ENCODE data around the gene FAM241B.

The FAM241B gene

DNA sequence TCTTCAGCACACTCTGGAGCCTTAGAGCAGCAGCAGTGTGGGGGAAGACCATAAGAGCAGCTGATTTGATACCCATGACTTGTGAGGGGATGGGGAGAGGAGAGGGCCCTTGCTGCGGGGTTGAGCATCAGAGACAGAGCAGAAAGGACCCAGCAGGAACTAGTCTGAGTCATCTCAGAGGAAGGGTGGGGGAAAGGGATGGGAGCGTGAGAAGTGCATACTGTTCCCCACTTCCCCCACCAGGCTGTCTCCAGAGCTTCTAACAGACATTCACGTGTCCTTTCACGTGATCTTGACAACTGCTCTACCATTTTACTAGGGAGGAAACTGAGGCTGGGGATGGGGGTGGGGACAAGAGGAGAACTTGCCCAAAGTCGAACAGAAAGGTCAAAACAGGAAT is 38.7 kb downstream of the FAM241B start:
- no peak for DNase-seq

DNA sequence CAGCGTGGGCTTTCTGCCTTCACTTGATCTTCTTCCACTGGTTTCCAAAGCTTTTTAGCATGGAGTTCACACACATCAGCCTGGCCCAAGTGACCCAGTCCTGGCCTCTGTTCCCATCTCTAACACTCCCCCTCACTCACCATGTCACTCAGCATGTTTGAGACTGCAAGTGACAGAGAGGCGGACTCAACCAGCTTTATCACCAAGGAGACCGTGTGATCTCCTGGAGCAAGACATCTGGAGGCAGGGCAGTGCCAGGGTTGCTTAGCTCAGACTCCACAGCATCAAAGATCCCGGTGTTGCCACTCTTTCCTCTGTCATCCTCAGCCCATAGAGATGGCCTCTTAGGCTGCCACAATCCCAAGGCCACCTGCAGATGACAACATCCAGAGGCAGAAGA is 39.4 kb downstream of the FAM241B start:
- DNase-seq = no peak

GRCh38 chr10:69673521-69673920 is 43.5 kb downstream of the FAM241B start:
- no peak for DNase-seq

GRCh38 chr10:69674786-69675185 is 44.7 kb downstream of the FAM241B start:
- no peak for DNase-seq

DNA sequence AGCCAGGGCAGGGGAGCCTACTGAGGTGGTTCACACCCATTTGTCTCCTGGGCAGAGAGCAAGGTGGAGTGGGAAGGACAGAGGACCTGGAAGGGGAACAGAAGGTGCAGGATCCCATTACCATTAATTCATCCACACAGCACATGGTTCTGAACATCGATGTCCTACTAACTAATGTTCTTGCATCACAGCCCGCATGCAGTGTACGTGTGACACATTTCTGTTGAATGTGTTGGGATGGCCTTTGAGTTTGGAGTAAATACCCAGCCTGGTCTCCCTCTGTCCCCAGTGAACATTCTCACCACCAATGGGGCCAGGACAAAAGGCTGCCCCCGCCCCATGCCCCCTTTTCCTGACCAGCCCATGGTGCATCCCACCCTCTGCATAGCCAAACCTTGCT is 46.3 kb downstream of the FAM241B start:
- DNase-seq = no peak

- DNase-seq = no peak
These were observed 48.1 kb downstream of the FAM241B start for GRCh38 chr10:69677985-69678654.

DNA sequence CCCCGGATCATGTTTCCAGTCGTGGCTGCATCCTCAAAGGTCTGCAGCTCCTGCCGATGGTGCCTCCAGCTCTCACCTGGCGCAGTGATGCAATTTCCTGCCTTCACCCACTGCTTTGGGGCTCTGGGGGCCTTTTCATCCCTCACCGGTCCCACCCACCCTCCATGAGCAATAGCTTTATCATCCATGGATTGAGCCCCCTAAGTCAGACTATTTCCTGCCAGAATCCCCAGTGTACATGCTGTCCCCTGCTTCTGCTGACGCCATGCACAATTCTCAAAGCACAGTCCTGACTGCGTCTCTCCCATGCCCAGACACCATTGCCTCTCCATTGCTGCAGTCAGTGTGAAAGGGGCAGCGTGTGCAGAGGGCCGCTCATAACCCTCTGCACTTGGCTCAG is 49.7 kb downstream of the FAM241B start:
- no peak for DNase-seq

GRCh38 chr10:69680610-69681009 is 50.6 kb downstream of the FAM241B start:
- DNase-seq = no peak

DNA sequence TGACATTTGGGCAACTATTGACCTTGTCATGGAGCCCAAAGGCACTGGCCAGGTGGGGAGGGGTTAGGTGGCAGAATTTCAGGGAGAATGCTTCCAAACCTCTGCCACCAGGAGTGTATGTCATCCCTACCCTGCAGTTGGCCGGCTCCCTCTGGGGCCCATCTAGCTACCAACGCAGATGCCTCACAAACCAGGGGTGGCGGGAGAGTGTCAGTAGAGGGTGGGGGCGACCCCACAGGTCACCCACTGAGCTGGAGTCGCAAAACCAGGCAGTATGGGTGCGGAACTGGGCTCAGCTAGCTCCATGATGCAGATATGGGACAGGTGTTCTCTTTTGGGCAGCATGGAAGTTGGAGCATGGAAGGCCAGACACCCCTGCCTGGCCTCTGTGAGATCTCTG is 51.4 kb downstream of the FAM241B start:
- no peak for DNase-seq

DNA sequence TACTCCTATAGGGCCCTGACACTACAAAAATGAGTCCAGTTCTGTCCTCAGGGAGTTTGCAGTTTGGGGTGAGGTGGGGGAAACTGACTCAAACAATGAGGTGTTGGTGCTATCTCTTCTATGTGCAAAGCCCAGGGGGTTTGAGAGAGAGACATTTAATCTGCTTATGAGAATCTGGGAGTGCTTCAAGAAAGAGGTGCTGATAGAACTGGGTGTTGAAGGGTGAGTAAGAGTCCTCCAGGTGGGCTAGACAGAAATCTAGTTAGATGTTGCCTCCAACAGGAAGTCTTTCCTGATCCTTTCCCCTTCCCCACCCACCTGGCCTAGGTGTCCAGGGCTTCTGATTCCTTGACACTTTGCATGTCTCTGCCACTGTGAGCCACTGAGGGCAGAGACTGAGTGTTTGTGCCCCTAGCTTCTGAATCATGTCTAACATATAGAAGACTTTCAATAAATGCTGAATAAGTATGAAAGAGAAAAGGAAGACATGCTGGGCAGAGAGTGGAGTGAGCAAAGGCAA is 53.0 kb downstream of the FAM241B start:
- no peak for DNase-seq
